Mesendoderm (in vitro differentiated cells): ENCODE data around the gene VIL1.

Experiments used
- DNase-seq: peaks from one replicate; pipeline ENCODE4 v3.0.0; 2013
- H2AK5ac ChIP-seq: 2 replicates; pipeline ENCODE4 v1.6.1; 2013; ENCODE audit warnings: low read length, inconsistent platforms
- H2BK120ac ChIP-seq: 2 replicates; pipeline ENCODE4 v1.6.1; 2013; ENCODE audit warnings: low read depth, mild to moderate bottlenecking, low read length, moderate library complexity, mixed read lengths
- H2BK15ac ChIP-seq: replicated peaks from 2 replicates; pipeline ENCODE4 v1.6.1; 2013; ENCODE audit warnings: low read depth, mild to moderate bottlenecking, moderate library complexity
- H2BK5ac ChIP-seq: 2 replicates; pipeline ENCODE4 v1.6.1; 2013; ENCODE audit warnings: low read length, inconsistent platforms
- H3K18ac ChIP-seq: 2 replicates; pipeline ENCODE4 v1.6.1; 2013; ENCODE audit warnings: mild to moderate bottlenecking, low read length, mixed read lengths
- H3K23ac ChIP-seq: one replicate; pipeline ENCODE4 v1.6.1; 2013; ENCODE audit warnings: low read length
- H3K27ac ChIP-seq: 2 replicates; pipeline ENCODE4 v1.5.1; 2013; ENCODE audit warnings: low read depth, mild to moderate bottlenecking, inconsistent platforms, low read length, moderate library complexity
- H3K27me3 ChIP-seq: 2 replicates; pipeline ENCODE4 v1.6.1; 2013; ENCODE audit warnings: low read length, control low read depth, mild to moderate bottlenecking, inconsistent platforms; ENCODE audit not compliant: insufficient read depth, poor library complexity
- H3K36me3 ChIP-seq: 2 replicates; pipeline ENCODE4 v1.6.1; 2013; ENCODE audit warnings: low read length, inconsistent platforms; ENCODE audit not compliant: control insufficient read depth, insufficient read depth
- H3K4ac ChIP-seq: one replicate; pipeline ENCODE4 v1.6.1; 2013; ENCODE audit warnings: low read depth, mild to moderate bottlenecking, low read length, moderate library complexity
- H3K4me1 ChIP-seq: 2 replicates; pipeline ENCODE4 v1.6.1; 2013; ENCODE audit warnings: low read depth, low read length, inconsistent platforms; ENCODE audit not compliant: control insufficient read depth
- H3K4me2 ChIP-seq: 2 replicates; pipeline ENCODE4 v1.6.1; 2013; ENCODE audit warnings: low read length
- H3K4me3 ChIP-seq: 2 replicates; pipeline ENCODE4 v1.5.1; 2013; ENCODE audit warnings: mild to moderate bottlenecking, low read length
- H3K56ac ChIP-seq: one replicate; pipeline ENCODE4 v1.6.1; 2013; ENCODE audit warnings: low read length
- H3K79me1 ChIP-seq: 2 replicates; pipeline ENCODE4 v1.6.1; 2013; ENCODE audit warnings: low read length, inconsistent platforms
- H3K79me2 ChIP-seq: 2 replicates; pipeline ENCODE4 v1.6.1; 2013; ENCODE audit warnings: mild to moderate bottlenecking, low read length; ENCODE audit not compliant: control insufficient read depth, insufficient read depth
- H3K9ac ChIP-seq: 2 replicates; pipeline ENCODE4 v1.6.1; 2013; ENCODE audit warnings: low read length, inconsistent platforms
- H4K5ac ChIP-seq: one replicate; pipeline ENCODE4 v1.6.1; 2013; ENCODE audit warnings: low read length
- H4K8ac ChIP-seq: one replicate; pipeline ENCODE4 v1.6.1; 2013; ENCODE audit warnings: low read depth, mild to moderate bottlenecking, control low read depth, low read length, moderate library complexity
- WGBS: extraction: QIAGEN DNeasy Blood & Tissue Kit; methylation state at CpG from one replicate; pipeline ENCODE4 v1.1.7; 2013; ENCODE audit warnings: low lambda C conversion rate, missing lambda C conversion rate; ENCODE audit not compliant: insufficient coverage; ENCODE audit errors: extremely low coverage; 5-methylcytosine and 5-hydroxymethylcytosine counted together

VIL1 gene

DNA sequence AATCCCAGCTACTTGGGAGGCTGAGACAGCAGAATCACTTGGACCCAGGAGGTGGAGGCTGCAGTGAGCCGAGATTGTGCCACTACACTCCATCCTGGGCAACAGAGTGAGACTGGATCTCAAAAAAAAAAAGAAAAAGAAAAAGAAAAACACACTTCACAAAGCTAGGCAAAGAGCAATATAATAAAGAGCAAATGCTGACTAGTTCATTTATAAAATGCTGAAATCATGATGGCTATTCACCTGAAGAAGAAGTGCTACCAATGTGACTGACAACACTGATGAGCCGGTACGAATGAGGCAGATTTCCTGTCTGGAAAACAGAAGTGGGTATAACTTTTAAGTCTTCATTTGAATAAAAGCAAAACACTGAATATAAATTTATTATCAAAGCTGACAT is 37.9 kb downstream of the VIL1 start:
- Histone ChIP-seq H3K36me3 (no peaks in the 10 kb centered on the region), H4K5ac (no peak overlapping the region), H2AK5ac (no peak overlapping the region), H3K27me3 (no peaks in the 10 kb centered on the region), H3K4ac (no peak overlapping the region), H4K8ac (no peak overlapping the region), H3K18ac (no peak overlapping the region), H2BK120ac (no peak overlapping the region), H3K79me1 (no peaks in the 10 kb centered on the region), H3K79me2 (no peaks in the 10 kb centered on the region), H3K27ac (no peak overlapping the region), H3K23ac (no peak overlapping the region), H2BK5ac (no peak overlapping the region), H3K4me2 (no peak overlapping the region), H2BK15ac (no peak overlapping the region), H3K56ac (no peak overlapping the region), H3K9ac (no peak overlapping the region), H3K4me3 (no peak overlapping the region), H3K4me1 (no peaks in the 10 kb centered on the region)
- no peak for DNase-seq
- no CpG with 5 or more reads among the region's 3 CpGs for WGBS

- no peak overlapping the region for H3K27ac ChIP-seq
- H3K27me3 ChIP-seq, result no peaks in the 10 kb centered on the region
- H3K36me3 ChIP-seq, result no peaks in the 10 kb centered on the region
- H4K5ac ChIP-seq, result no peak overlapping the region
- H3K79me2 ChIP-seq, result no peaks in the 10 kb centered on the region
- no peak overlapping the region for H3K4ac ChIP-seq
- H3K4me3 ChIP-seq, result no peak overlapping the region
- no peak overlapping the region for H4K8ac ChIP-seq
- H3K79me1 ChIP-seq, result no peaks in the 10 kb centered on the region
- no peak for DNase-seq
- no CpG with 5 or more reads among the region's 1 CpG for WGBS
- H3K4me2 ChIP-seq, result no peak overlapping the region
- no peak overlapping the region for H2BK5ac ChIP-seq
- no peak overlapping the region for H3K18ac ChIP-seq
- no peak overlapping the region for H2BK15ac ChIP-seq
- no peak overlapping the region for H3K23ac ChIP-seq
- no peaks in the 10 kb centered on the region for H3K4me1 ChIP-seq
- H3K56ac ChIP-seq, result no peak overlapping the region
- H3K9ac ChIP-seq, result no peak overlapping the region
- no peak overlapping the region for H2BK120ac ChIP-seq
- no peak overlapping the region for H2AK5ac ChIP-seq
Measured at GRCh38 chr2:218458598-218458997, 39.7 kb downstream of the VIL1 start.

- Histone ChIP-seq H3K4me3 (no peak overlapping the region), H2AK5ac (no peak overlapping the region), H3K27me3 (no peaks in the 10 kb centered on the region), H2BK15ac (no peak overlapping the region), H3K23ac (no peak overlapping the region), H3K9ac (no peak overlapping the region), H2BK120ac (no peak overlapping the region), H3K18ac (no peak overlapping the region), H3K4me1 (no peaks in the 10 kb centered on the region), H3K4ac (no peak overlapping the region), H3K27ac (no peak overlapping the region), H2BK5ac (no peak overlapping the region), H3K56ac (no peak overlapping the region), H3K79me1 (no peaks in the 10 kb centered on the region), H4K5ac (no peak overlapping the region), H3K36me3 (no peaks in the 10 kb centered on the region), H4K8ac (no peak overlapping the region), H3K79me2 (no peaks in the 10 kb centered on the region), H3K4me2 (no peak overlapping the region)
- DNase-seq, result peak; percentile 2
- no CpG with 5 or more reads among the region's 3 CpGs for WGBS
Measured at GRCh38 chr2:218465987-218466633, 47.2 kb downstream of the VIL1 start.

GRCh38 chr2:218470448-218470847 is 51.5 kb downstream of the VIL1 start:
- H2BK120ac ChIP-seq, result no peak overlapping the region
- H3K79me2 ChIP-seq, result no peaks in the 10 kb centered on the region
- no peaks in the 10 kb centered on the region for H3K4me1 ChIP-seq
- no peak overlapping the region for H2BK5ac ChIP-seq
- no peak overlapping the region for H3K56ac ChIP-seq
- no peak overlapping the region for H3K18ac ChIP-seq
- H4K8ac ChIP-seq, result no peak overlapping the region
- H3K27ac ChIP-seq, result no peak overlapping the region
- H3K23ac ChIP-seq, result no peak overlapping the region
- H3K79me1 ChIP-seq, result no peaks in the 10 kb centered on the region
- H3K27me3 ChIP-seq, result no peaks in the 10 kb centered on the region
- no peak overlapping the region for H3K9ac ChIP-seq
- no peak overlapping the region for H2AK5ac ChIP-seq
- no peak overlapping the region for H3K4ac ChIP-seq
- no peak overlapping the region for H4K5ac ChIP-seq
- no peak overlapping the region for H3K4me2 ChIP-seq
- no peak overlapping the region for H2BK15ac ChIP-seq
- WGBS, result no CpG with 5 or more reads among the region's 1 CpG
- DNase-seq, result no peak
- H3K4me3 ChIP-seq, result no peak overlapping the region
- H3K36me3 ChIP-seq, result peaks cover 2% of the 10 kb centered on the region

GRCh38 chr2:218471036-218471435 is 52.1 kb downstream of the VIL1 start:
- no peak overlapping the region for H2AK5ac ChIP-seq
- DNase-seq, result no peak
- no peak overlapping the region for H3K18ac ChIP-seq
- H3K4me1 ChIP-seq, result no peaks in the 10 kb centered on the region
- H3K56ac ChIP-seq, result no peak overlapping the region
- H3K27me3 ChIP-seq, result no peaks in the 10 kb centered on the region
- no peak overlapping the region for H3K9ac ChIP-seq
- no peak overlapping the region for H3K23ac ChIP-seq
- no peaks in the 10 kb centered on the region for H3K79me1 ChIP-seq
- no peak overlapping the region for H3K4me2 ChIP-seq
- H3K27ac ChIP-seq, result no peak overlapping the region
- H3K4me3 ChIP-seq, result no peak overlapping the region
- no peak overlapping the region for H2BK15ac ChIP-seq
- H4K8ac ChIP-seq, result no peak overlapping the region
- H2BK120ac ChIP-seq, result no peak overlapping the region
- no peak overlapping the region for H3K4ac ChIP-seq
- H3K36me3 ChIP-seq, result peaks cover 2% of the 10 kb centered on the region
- no peak overlapping the region for H4K5ac ChIP-seq
- no peaks in the 10 kb centered on the region for H3K79me2 ChIP-seq
- no CpG with 5 or more reads among the region's 2 CpGs for WGBS
- no peak overlapping the region for H2BK5ac ChIP-seq

DNA sequence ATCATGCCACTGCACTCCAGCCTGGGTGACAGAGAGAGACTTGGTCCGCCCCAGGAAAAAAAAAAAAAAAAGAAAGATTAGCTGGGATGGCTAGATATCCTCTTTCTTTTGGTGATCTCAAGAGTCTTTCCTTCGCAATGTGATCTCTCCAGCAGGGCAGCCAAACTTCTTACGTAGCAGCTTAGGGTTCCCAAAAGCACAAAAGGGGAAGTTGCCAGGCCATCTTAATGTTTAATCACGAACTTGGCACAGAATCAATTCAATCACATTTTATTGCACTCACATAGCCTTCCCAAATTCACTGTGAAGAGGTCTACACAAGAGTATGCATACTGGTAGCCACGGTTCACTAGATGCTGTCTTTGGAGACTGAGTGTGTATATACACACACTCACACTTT is 53.1 kb downstream of the VIL1 start:
- Histone ChIP-seq H2BK5ac (no peak overlapping the region), H3K4ac (no peak overlapping the region), H2BK15ac (no peak overlapping the region), H3K27ac (no peak overlapping the region), H2BK120ac (no peak overlapping the region), H4K5ac (no peak overlapping the region), H3K79me2 (no peaks in the 10 kb centered on the region), H3K4me1 (no peaks in the 10 kb centered on the region), H3K4me3 (no peak overlapping the region), H3K79me1 (no peaks in the 10 kb centered on the region), H3K23ac (no peak overlapping the region), H3K56ac (no peak overlapping the region), H2AK5ac (no peak overlapping the region), H3K9ac (no peak overlapping the region), H3K18ac (no peak overlapping the region), H4K8ac (no peak overlapping the region), H3K36me3 (peaks cover 2% of the 10 kb centered on the region), H3K27me3 (no peaks in the 10 kb centered on the region), H3K4me2 (no peak overlapping the region)
- no CpG with 5 or more reads among the region's 5 CpGs for WGBS
- no peak for DNase-seq
